Left lung (tissue), 10 donors: ENCODE results near the gene SCTR. TPM values are rescaled to one million over a fixed set of nuclear protein-coding genes. Genes with fewer than 3 reads are reported as not detected.

Experiments
- ATAC-seq: fragments of 200-7000 bp; cut with Tn5 transposase; one replicate; pipeline ENCODE4 v1.9.1; 2020; ENCODE audit warnings: moderate library complexity
- DNase-seq, 4 donors: peaks; one replicate each; pipeline ENCODE4 v3.0.0-alpha.2; 2013 to 2020
- H3K27ac ChIP-seq, 2 donors: fragments of 200-600 bp; sonication (generic) in 1 of 2; one replicate each; pipeline versions ENCODE4 v1.5.0 to v1.8.0; 2020 to 2021
- H3K27me3 ChIP-seq, 2 donors: fragments of 200-600 bp; sonication (generic) in 1 of 2; one replicate each; pipeline versions ENCODE4 v1.5.0 to v1.8.0; 2020 to 2021
- H3K36me3 ChIP-seq, 2 donors: fragments of 200-600 bp; sonication (generic) in 1 of 2; one replicate each; pipeline versions ENCODE4 v1.5.0 to v1.8.0; 2020 to 2021
- H3K4me1 ChIP-seq, 2 donors: fragments of 200-600 bp; one replicate each; pipeline ENCODE4 v1.8.0; 2021
- H3K4me3 ChIP-seq, 2 donors: fragments of 200-600 bp; sonication (generic) in 1 of 2; one replicate each; pipeline versions ENCODE4 v1.5.0 to v1.8.0; 2020 to 2021; ENCODE audit warnings: mild to moderate bottlenecking in 1 of 2
- H3K9me3 ChIP-seq, 2 donors: fragments of 200-600 bp; sonication (generic) in 1 of 2; one replicate each; pipeline versions ENCODE4 v1.5.0 to v1.8.0; 2020 to 2021
- intact Hi-C, 2 donors: fragments of 100-400 bp; cut with DNase I; formaldehyde crosslinking; loops; one replicate each; pipeline versions ENCODE4 v1.11.2 to v1.14.2; 2022
- polyA plus RNA-seq, 6 donors: library from polyadenylated mRNA; unstranded; fragments of 120-200 nt; gene quantifications; one replicate each; pipeline ENCODE4 v1.2.1, GENCODE V29; 2013; ENCODE audit not compliant: insufficient read length in 6 of 6
- total RNA-seq, 2 donors: library from RNA; stranded (reverse); fragmentation: NEBNext Ultra II Directional; extraction: Animal tissue kit (Norgen Biotek cat#: 25700); gene quantifications; one replicate each; pipeline ENCODE4 v1.2.1, GENCODE V29; 2021
- TF ChIP-seq, protein P1 (sequence below), 2 donors: fragments of 200-600 bp; sonication (generic) in 1 of 2; IDR thresholded peaks; one replicate each; pipeline versions ENCODE4 v1.5.0 to v1.8.0; 2021; ENCODE audit warnings: antibody characterized with exemption in 2 of 2
- donor health status: DM: no; HTN: yes; CAD: no.
- donor health status: DM: no; HTN: no; CAD: no.

The SCTR gene
- total and polyA plus RNA-seq, 8 donors, result 2.2 to 13.7 (median 8.0) TPM

GRCh38 chr2:119495948-119496347, 28.3 kb downstream of the SCTR start:
- Histone ChIP-seq H3K27me3 (no peaks in the 10 kb centered on the region), H3K9me3 (peaks cover 0 to 17% of the 10 kb centered on the region in 2 donors), H3K4me3 (no peak overlapping the region), H3K36me3 (no peaks in the 10 kb centered on the region), H3K4me1 (peaks cover 0 to 12% of the 10 kb centered on the region in 2 donors), H3K27ac (peak overlapping the region in 1 of 2 donors; percentile 39)
- TF ChIP-seq, protein P1, sequence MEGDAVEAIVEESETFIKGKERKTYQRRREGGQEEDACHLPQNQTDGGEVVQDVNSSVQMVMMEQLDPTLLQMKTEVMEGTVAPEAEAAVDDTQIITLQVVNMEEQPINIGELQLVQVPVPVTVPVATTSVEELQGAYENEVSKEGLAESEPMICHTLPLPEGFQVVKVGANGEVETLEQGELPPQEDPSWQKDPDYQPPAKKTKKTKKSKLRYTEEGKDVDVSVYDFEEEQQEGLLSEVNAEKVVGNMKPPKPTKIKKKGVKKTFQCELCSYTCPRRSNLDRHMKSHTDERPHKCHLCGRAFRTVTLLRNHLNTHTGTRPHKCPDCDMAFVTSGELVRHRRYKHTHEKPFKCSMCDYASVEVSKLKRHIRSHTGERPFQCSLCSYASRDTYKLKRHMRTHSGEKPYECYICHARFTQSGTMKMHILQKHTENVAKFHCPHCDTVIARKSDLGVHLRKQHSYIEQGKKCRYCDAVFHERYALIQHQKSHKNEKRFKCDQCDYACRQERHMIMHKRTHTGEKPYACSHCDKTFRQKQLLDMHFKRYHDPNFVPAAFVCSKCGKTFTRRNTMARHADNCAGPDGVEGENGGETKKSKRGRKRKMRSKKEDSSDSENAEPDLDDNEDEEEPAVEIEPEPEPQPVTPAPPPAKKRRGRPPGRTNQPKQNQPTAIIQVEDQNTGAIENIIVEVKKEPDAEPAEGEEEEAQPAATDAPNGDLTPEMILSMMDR (IDR thresholded peaks at IDR 0.05), result no peak
- no peak for DNase-seq
- ATAC-seq, result peak; percentile 77
- intact Hi-C loops, result no loop called here

DNA sequence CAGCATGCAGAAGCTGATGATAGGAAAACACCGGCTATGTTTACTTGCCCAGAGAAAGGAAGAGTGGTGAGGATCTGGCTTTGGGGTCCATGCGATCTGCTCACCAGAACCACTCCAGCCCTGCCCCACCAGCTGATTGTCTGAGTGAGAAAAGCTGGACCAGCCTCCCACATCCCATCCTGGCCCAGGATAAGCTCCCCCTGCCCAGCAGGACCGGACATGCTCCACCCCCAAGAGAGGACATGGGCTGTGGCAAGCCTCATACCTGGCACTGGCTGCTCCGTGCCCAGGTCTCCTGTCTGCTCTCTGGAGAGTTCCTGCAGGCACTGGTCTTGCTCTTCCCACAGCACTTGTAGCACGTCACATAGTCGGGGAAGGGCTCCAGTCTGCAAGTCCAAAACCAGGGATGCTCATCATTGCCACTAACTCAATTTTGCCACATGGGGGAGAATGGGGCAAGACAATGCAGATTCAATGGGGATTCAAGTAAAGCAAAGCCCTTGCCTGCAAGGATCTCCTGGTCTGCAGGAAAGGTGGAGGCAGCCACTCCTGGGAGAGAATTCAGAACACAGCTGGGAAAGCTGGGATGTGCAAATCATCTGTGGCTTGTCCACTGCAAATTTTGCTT, 30.0 kb downstream of the SCTR start:
- H3K36me3 ChIP-seq, result no peaks in the 10 kb centered on the region
- H3K4me3 ChIP-seq, result no peak overlapping the region
- H3K4me1 ChIP-seq, result peaks cover 0 to 12% of the 10 kb centered on the region in 2 donors
- TF ChIP-seq, protein P1 (IDR thresholded peaks at IDR 0.05), result no peak
- H3K27me3 ChIP-seq, result no peaks in the 10 kb centered on the region
- no peak overlapping the region for H3K27ac ChIP-seq
- no peak for ATAC-seq
- intact Hi-C loops, result no loop called here
- H3K9me3 ChIP-seq, result peaks cover 0 to 3% of the 10 kb centered on the region in 2 donors
- DNase-seq, result no peak

DNA sequence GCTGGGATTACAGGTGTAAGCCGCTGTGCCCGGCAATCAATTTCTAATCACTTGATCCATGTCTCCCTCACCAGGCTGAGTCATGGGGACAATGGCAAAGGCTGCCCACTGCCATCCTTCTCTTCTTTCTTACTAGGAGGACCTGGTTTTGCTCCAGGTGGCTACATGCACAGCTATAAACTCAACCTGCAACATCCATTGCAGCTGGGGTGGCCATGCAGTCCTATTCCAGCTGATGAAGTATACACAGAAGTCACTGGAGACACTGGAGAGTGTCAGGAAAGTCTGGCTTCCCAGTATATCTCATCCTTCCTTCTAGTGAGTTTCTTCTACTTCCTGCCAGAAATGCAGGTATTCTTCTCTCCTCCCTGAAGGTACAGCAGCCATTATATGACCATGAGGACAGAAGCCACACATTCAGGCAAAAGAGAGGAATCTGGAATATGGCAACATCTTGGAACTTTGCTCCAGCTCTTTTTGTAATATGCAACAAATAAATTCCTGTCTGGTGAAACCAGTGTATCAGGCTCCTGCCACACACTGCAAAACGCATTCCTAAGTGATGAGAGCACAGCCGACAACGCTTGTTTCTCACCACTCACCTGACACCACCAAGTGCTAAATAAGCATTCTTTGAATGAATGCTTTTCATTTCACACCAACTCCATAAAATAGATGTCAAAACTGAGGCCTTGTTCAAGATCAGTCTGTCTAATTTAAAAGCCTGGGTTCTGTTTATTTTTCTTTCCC, 32.3 kb downstream of the SCTR start:
- Histone ChIP-seq H3K4me1 (peaks cover 12% of the 10 kb centered on the region in 2 donors), H3K36me3 (no peaks in the 10 kb centered on the region), H3K27ac (peak overlapping the region; percentile 43 to 76), H3K4me3 (no peak overlapping the region), H3K9me3 (no peaks in the 10 kb centered on the region), H3K27me3 (no peaks in the 10 kb centered on the region)
- ATAC-seq, result peak; percentile 51
- intact Hi-C loops, result no loop called here
- DNase-seq, result peak in 1 of 4 donors; percentile 67
- TF ChIP-seq, protein P1 (IDR thresholded peaks at IDR 0.05), result no peak

DNA sequence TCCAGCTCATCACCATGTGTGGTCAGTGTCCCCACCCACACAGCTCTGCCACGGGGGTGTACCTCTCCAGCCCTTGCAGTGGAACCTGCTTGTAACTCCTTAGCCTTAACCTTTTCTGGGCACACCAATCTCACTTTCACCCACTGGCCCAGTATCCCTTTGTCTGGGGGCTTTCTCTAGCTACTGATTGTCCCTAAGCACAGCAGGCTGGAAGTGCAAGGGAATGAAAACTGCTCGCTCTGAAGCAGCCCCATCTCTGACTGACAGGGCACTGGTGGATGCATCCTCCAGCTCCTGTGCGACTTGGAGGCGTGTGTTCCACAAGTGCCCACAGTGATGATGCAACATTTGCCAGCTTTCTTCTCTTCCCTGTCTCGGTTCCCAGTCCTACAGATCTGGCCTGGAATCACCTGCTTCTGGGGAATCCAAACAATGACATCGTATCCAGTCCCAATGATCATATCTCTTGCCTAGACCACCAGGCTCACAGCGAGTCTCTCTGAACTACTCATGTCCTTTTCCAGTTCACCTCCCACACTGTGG, 33.6 kb downstream of the SCTR start:
- Histone ChIP-seq H3K4me3 (no peak overlapping the region), H3K27ac (peak overlapping the region; percentile 43 to 76), H3K36me3 (no peaks in the 10 kb centered on the region), H3K27me3 (no peaks in the 10 kb centered on the region), H3K4me1 (peaks cover 12% of the 10 kb centered on the region in 2 donors), H3K9me3 (no peaks in the 10 kb centered on the region)
- DNase-seq (no peak), ATAC-seq (peak; percentile 27)
- TF ChIP-seq, protein P1 (IDR thresholded peaks at IDR 0.05), result no peak
- intact Hi-C loops, result no loop called here

DNA sequence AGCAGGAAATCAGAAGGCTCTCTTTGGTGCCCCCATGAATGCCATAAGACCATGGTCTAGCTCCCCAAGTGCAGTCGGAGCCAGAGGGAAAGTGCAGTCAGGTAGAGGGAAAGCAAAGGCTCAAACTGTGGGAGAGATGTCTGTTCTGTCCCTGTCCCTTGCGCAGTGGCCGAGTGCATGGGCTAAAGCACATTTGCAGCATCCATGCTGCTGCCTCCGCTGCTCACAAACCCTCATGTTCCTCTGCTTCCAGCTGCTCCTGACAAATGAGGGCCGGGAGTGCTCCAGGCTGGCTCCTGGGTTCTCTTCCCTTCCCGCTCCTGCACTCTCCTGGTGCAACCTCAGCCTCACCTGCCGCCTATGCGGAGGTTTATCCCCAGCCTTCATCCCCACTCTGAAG, 34.2 kb downstream of the SCTR start:
- DNase-seq (no peak), ATAC-seq (no peak)
- H3K36me3 ChIP-seq, result no peaks in the 10 kb centered on the region
- no peaks in the 10 kb centered on the region for H3K27me3 ChIP-seq
- no peaks in the 10 kb centered on the region for H3K9me3 ChIP-seq
- H3K4me1 ChIP-seq, result peaks cover 12 to 16% of the 10 kb centered on the region in 2 donors
- peak overlapping the region; percentile 5 to 48 for H3K27ac ChIP-seq
- no peak overlapping the region for H3K4me3 ChIP-seq
- intact Hi-C loops, result no loop called here
- TF ChIP-seq, protein P1 (IDR thresholded peaks at IDR 0.05), result no peak
